H1 (cell line): ENCODE measurements around the gene PRPF4. TPM values are rescaled to one million over a fixed set of nuclear protein-coding genes. Genes with fewer than 3 reads are reported as not detected.

Source experiments
- CTCF ChIA-PET: fragments of 300-600 bp; sonication (Branson Sonifier 250); formaldehyde crosslinking; loops from one replicate; lab custom pipeline; 2021; ENCODE audit not compliant: partially characterized antibody; lab: Charles Lee
- POLR2A ChIA-PET: fragments of 300-600 bp; sonication (Branson Sonifier 250); formaldehyde crosslinking; loops from one replicate; lab custom pipeline; 2021; ENCODE audit warnings: inconsistent platforms; ENCODE audit not compliant: partially characterized antibody; lab: Charles Lee
- DNase-seq, 2 experiments: peaks; one replicate each; pipeline versions ENCODE4 v3.0.0 to v3.0.0-alpha.2; 2010 to 2022; ENCODE audit warnings: low spot score in 2 of 2, low read depth in 1 of 2, mixed read lengths in 1 of 2
- FAIRE-seq: peaks from 2 replicates; lab custom pipeline; 2011; peaks lifted over from hg19 to GRCh38; lab: Jason Lieb, UNC
- H2AFZ ChIP-seq: 2 replicates; pipeline ENCODE4 v1.8.1; 2012; ENCODE audit warnings: low read length, inconsistent platforms
- H2AK5ac ChIP-seq: 2 replicates; pipeline ENCODE4 v1.6.1; 2013; ENCODE audit warnings: low read depth, low read length
- H2BK120ac ChIP-seq: replicated peaks from 2 replicates; pipeline ENCODE3; 2013; ENCODE audit warnings: low read depth, low read length, inconsistent platforms
- H2BK12ac ChIP-seq: 2 replicates; pipeline ENCODE4 v1.6.1; 2013; ENCODE audit warnings: low read depth, low read length
- H2BK15ac ChIP-seq: 2 replicates; pipeline ENCODE4 v1.6.1; 2013; ENCODE audit warnings: low read length
- H2BK20ac ChIP-seq: 2 replicates; pipeline ENCODE4 v1.6.1; 2013; ENCODE audit warnings: low read length
- H2BK5ac ChIP-seq: 2 replicates; pipeline ENCODE4 v1.6.1; 2013; ENCODE audit warnings: low read depth, low read length
- H3K14ac ChIP-seq: 2 replicates; pipeline ENCODE4 v1.6.1; 2013; ENCODE audit warnings: inconsistent platforms; ENCODE audit not compliant: insufficient read length
- H3K18ac ChIP-seq: 2 replicates; pipeline ENCODE4 v1.6.1; 2013; ENCODE audit warnings: low read length; ENCODE audit errors: extremely low read depth
- H3K23ac ChIP-seq: 2 replicates; pipeline ENCODE4 v1.6.1; 2013; ENCODE audit warnings: inconsistent platforms; ENCODE audit not compliant: insufficient read length
- H3K23me2 ChIP-seq: 2 replicates; pipeline ENCODE4 v1.6.1; 2013; ENCODE audit warnings: low read depth, low read length
- H3K27ac ChIP-seq: 2 replicates; pipeline ENCODE4 v1.6.1; 2011; ENCODE audit warnings: low read depth, low read length, inconsistent platforms
- H3K27me3 ChIP-seq, 4 experiments: replicated peaks in 1 of 4; 1 replicate in 1 of 4; 2 replicates in 3 of 4; pipeline versions ENCODE4 v1.6.1 to v1.8.1; 2011 to 2013; ENCODE audit warnings: low read length in 3 of 4, mild to moderate bottlenecking in 3 of 4, inconsistent platforms in 2 of 4, mixed read lengths in 2 of 4, moderate library complexity in 1 of 4; ENCODE audit not compliant: control insufficient read depth in 3 of 4, insufficient read depth in 3 of 4; ENCODE audit errors: extremely low read depth in 1 of 4
- H3K36me3 ChIP-seq, 4 experiments: 2 replicates each; pipeline versions ENCODE4 v1.6.1 to v1.8.1; 2011 to 2013; ENCODE audit warnings: mild to moderate bottlenecking in 4 of 4, low read length in 3 of 4, moderate library complexity in 2 of 4, control low read depth in 1 of 4, inconsistent platforms in 1 of 4; ENCODE audit not compliant: insufficient read depth in 4 of 4, control insufficient read depth in 2 of 4
- H3K4ac ChIP-seq: replicated peaks from 2 replicates; pipeline ENCODE3; 2013; ENCODE audit warnings: low read length, low read depth, mixed read lengths, inconsistent platforms; ENCODE audit not compliant: insufficient read length
- H3K4me1 ChIP-seq, 4 experiments: replicated peaks in 1 of 4; 1 replicate in 1 of 4; 2 replicates in 3 of 4; pipeline versions ENCODE4 v1.6.1 to v1.8.1; 2011 to 2013; ENCODE audit warnings: low read length in 3 of 4, inconsistent platforms in 2 of 4, mixed read lengths in 1 of 4; ENCODE audit not compliant: insufficient read depth in 4 of 4, control insufficient read depth in 3 of 4
- H3K4me2 ChIP-seq, 2 experiments: 2 replicates each; pipeline versions ENCODE4 v1.6.1 to v1.8.1; 2011 to 2013; ENCODE audit warnings: low read depth in 2 of 2, low read length in 2 of 2, control low read depth in 1 of 2, inconsistent platforms in 1 of 2, mild to moderate bottlenecking in 1 of 2; ENCODE audit not compliant: insufficient read depth in 1 of 2
- H3K4me3 ChIP-seq, 4 experiments: fragments of 200-600, 300-600 bp in 1 of 4; sonication (generic), shearing (Covaris generic), sonication (Bioruptor Twin) in 1 of 4; 2 replicates each; pipeline versions ENCODE4 v1.5.1 to v1.8.1; 2011 to 2016; ENCODE audit warnings: low read length in 4 of 4, low read depth in 3 of 4, control low read depth in 2 of 4, inconsistent platforms in 2 of 4, mild to moderate bottlenecking in 2 of 4, mixed read lengths in 1 of 4, moderate library complexity in 1 of 4; ENCODE audit not compliant: insufficient read depth in 2 of 4; ENCODE audit errors: extremely low read depth in 1 of 4
- H3K56ac ChIP-seq: replicated peaks from 2 replicates; pipeline ENCODE3; 2013; ENCODE audit warnings: low read depth, mild to moderate bottlenecking, mixed read lengths, low read length, inconsistent platforms; ENCODE audit not compliant: insufficient read length
- H3K79me1 ChIP-seq: 2 replicates; pipeline ENCODE4 v1.6.1; 2013; ENCODE audit warnings: low read depth, low read length, control low read depth
- H3K79me2 ChIP-seq, 2 experiments: 2 replicates each; pipeline versions ENCODE4 v1.6.1 to v1.8.1; 2012 to 2013; ENCODE audit warnings: low read length in 2 of 2, mild to moderate bottlenecking in 2 of 2, inconsistent platforms in 1 of 2; ENCODE audit not compliant: insufficient read depth in 2 of 2, control insufficient read depth in 1 of 2
- H3K9ac ChIP-seq, 4 experiments: replicated peaks in 1 of 4; 1 replicate in 1 of 4; 2 replicates in 3 of 4; pipeline versions ENCODE4 v1.6.1 to v1.8.1; 2011 to 2013; ENCODE audit warnings: low read depth in 3 of 4, low read length in 3 of 4, control low read depth in 2 of 4, mild to moderate bottlenecking in 2 of 4, moderate library complexity in 2 of 4, inconsistent platforms in 1 of 4; ENCODE audit errors: extremely low read depth in 1 of 4
- H3K9me3 ChIP-seq, 2 experiments: 2 replicates each; pipeline versions ENCODE4 v1.6.1 to v1.8.1; 2012 to 2013; ENCODE audit warnings: mild to moderate bottlenecking in 2 of 2, moderate library complexity in 2 of 2, control low read depth in 1 of 2, inconsistent platforms in 1 of 2, low read depth in 1 of 2, low read length in 1 of 2, mixed read lengths in 1 of 2; ENCODE audit not compliant: insufficient read depth in 2 of 2
- H4K20me1 ChIP-seq, 2 experiments: replicated peaks in 1 of 2; 2 replicates each; pipeline versions ENCODE3 to v1.8.1; 2011 to 2013; ENCODE audit warnings: inconsistent platforms in 2 of 2, low read length in 2 of 2, mild to moderate bottlenecking in 1 of 2; ENCODE audit not compliant: insufficient read depth in 2 of 2, control insufficient read depth in 1 of 2
- H4K5ac ChIP-seq: 2 replicates; pipeline ENCODE4 v1.6.1; 2013; ENCODE audit warnings: low read length, low read depth, mixed read lengths, inconsistent platforms; ENCODE audit not compliant: insufficient read length
- H4K8ac ChIP-seq: 2 replicates; pipeline ENCODE4 v1.8.0; 2013; ENCODE audit warnings: mild to moderate bottlenecking, moderate library complexity, low read length, inconsistent platforms; ENCODE audit not compliant: insufficient read depth; ENCODE audit errors: extremely low read depth
- H4K91ac ChIP-seq: replicated peaks from 2 replicates; pipeline ENCODE3; 2013; ENCODE audit warnings: low read length, mixed read lengths, inconsistent platforms; ENCODE audit not compliant: insufficient read length
- CBX5 ChIP-seq: fragments of 300-800, 300-1000 bp; sonication (generic); IDR thresholded peaks from 2 replicates; pipeline ENCODE4 v1.7.1; 2016; ENCODE audit warnings: antibody characterized with exemption, low read length, low read depth
- CHD1 ChIP-seq: IDR thresholded peaks from 2 replicates; pipeline ENCODE4 v1.6.1; 2012; ENCODE audit warnings: low read depth, low read length, improper control_type of control experiment
- CREB1 ChIP-seq: IDR thresholded peaks from 2 replicates; pipeline ENCODE4 v1.6.1; 2012; ENCODE audit warnings: inconsistent platforms
- GABPA ChIP-seq: IDR thresholded peaks from 2 replicates; pipeline ENCODE4 v1.6.1; 2011; ENCODE audit warnings: mild to moderate bottlenecking, low read length, moderate library complexity, borderline replicate concordance; ENCODE audit not compliant: insufficient read depth
- HDAC6 ChIP-seq: IDR thresholded peaks from one replicate; pipeline ENCODE4 v1.7.1; 2012; ENCODE audit warnings: low read depth, mild to moderate bottlenecking, inconsistent platforms, low read length, moderate library complexity
- RAD21 ChIP-seq, 2 experiments: IDR thresholded peaks in 1 of 2; conservative IDR thresholded peaks in 1 of 2; 2 replicates each; pipeline ENCODE4 v1.6.1; 2011; ENCODE audit warnings: low read depth in 2 of 2, low read length in 2 of 2, improper control_type of control experiment in 1 of 2, inconsistent platforms in 1 of 2, mild to moderate bottlenecking in 1 of 2, moderate library complexity in 1 of 2
- SAP30 ChIP-seq: fragments of 300-600 bp; sonication (generic); IDR thresholded peaks from 2 replicates; pipeline ENCODE4 v1.7.1; 2012; ENCODE audit warnings: low read length, moderate library complexity, mild to moderate bottlenecking, inconsistent platforms; ENCODE audit not compliant: insufficient read depth, insufficient replicate concordance
- SIX5 ChIP-seq: IDR thresholded peaks from 2 replicates; pipeline ENCODE4 v1.6.1; 2011; ENCODE audit warnings: mild to moderate bottlenecking, low read depth, low read length
- SP4 ChIP-seq: IDR thresholded peaks from 2 replicates; pipeline ENCODE4 v1.6.1; 2012; ENCODE audit warnings: low read length, inconsistent platforms
- TBP ChIP-seq: IDR thresholded peaks from 2 replicates; pipeline ENCODE4 v1.6.1; 2011; ENCODE audit warnings: low read depth, low read length, improper control_type of control experiment
- ZNF274 ChIP-seq: IDR thresholded peaks from 2 replicates; pipeline ENCODE4 v1.7.0; 2012; ENCODE audit warnings: low read length, borderline replicate concordance; ENCODE audit errors: extremely low read depth
- WGBS, 2 experiments: shearing (Covaris generic) in 1 of 2; methylation state at CpG; one replicate each; pipeline versions ENCODE4 v1.1.6 to v1.1.7; 2013 to 2015; ENCODE audit warnings: low lambda C conversion rate in 2 of 2, mixed read lengths in 2 of 2, inconsistent platforms in 1 of 2, low coverage in 1 of 2, missing lambda C conversion rate in 1 of 2; ENCODE audit not compliant: insufficient replicate concordance in 2 of 2, insufficient coverage in 1 of 2, insufficient read length in 1 of 2; ENCODE audit errors: extremely low coverage in 1 of 2, missing lambda C conversion rate in 1 of 2; 5-methylcytosine and 5-hydroxymethylcytosine counted together
- polyA plus RNA-seq, 7 experiments: library from polyadenylated mRNA; depleted of rRNA in 3 of 7; stranded (reverse) in 5 of 7; unstranded in 2 of 7; fragments of >200 nt in 5 of 7; fragments of 200-250 nt in 2 of 7; gene quantifications; 1 replicate in 5 of 7; 2 replicates in 1 of 7; 4 replicates in 1 of 7; pipeline versions ENCODE4 v1.2.1 to v1.2.3, GENCODE V29; 2011 to 2013; ENCODE audit warnings: missing spikeins in 2 of 7, mixed read lengths in 2 of 7
- total RNA-seq: library from RNA; stranded (reverse); fragmentation: NEBNext Ultra II Directional; extraction: Animal tissue kit (Norgen Biotek cat#: 25700); gene quantifications from 2 replicates; pipeline ENCODE4 v1.2.1, GENCODE V29; 2021
- TF ChIP-seq, protein P1 (sequence below), 3 experiments: IDR thresholded peaks; 1 replicate in 2 of 3; 2 replicates in 1 of 3; pipeline versions ENCODE4 v1.5.1 to v1.6.1; 2011; ENCODE audit warnings: low read length in 3 of 3, mild to moderate bottlenecking in 3 of 3, inconsistent platforms in 2 of 3, low read depth in 1 of 3, moderate library complexity in 1 of 3; ENCODE audit not compliant: insufficient read depth in 1 of 3; ENCODE audit errors: control extremely low read depth in 1 of 3

PRPF4 gene
- total and polyA plus RNA-seq, 2 of the 8 experiments (the other 6 are each of a cell fraction or from before 2014, with no cell fraction given): 15.2 to 33.4 TPM

DNA sequence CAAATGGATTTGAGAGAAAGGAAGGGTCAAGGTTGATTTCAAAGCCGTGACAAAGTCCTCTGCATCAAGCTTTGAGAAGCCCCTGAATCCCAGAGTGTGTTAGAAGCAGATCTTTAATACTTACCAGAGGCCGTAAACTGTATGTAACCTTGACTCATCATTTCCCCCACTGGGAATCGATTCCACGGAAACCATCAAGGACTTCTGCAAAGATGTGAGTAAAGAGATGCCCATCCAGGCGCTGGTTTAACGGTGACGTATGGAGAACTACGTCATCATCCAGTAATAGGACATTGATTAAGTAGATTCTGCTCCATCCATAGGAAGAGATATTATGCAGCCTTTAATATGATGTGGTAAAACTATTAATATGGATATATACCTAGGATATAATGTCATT is 26.1 kb downstream of the PRPF4 start:
- POLR2A ChIA-PET: interaction anchor here (1.6 kb wide), 1 partner anchor 108 kb away, joined by 7 read pairs; the partner anchor contains the start of genes C9orf43 and POLE3
- TF ChIP-seq SAP30: no peak
- no peak for TF ChIP-seq CBX5
- no peak for TF ChIP-seq RAD21 (IDR thresholded peaks at IDR 0.05 in 1 of 2, conservative IDR thresholded peaks at IDR 0.05 in 1 of 2; ENCODE audit: low read depth in 2 of 2, low read length in 2 of 2)
- TF ChIP-seq TBP: no peak
- TF ChIP-seq SIX5: no peak
- TF ChIP-seq, protein P1, sequence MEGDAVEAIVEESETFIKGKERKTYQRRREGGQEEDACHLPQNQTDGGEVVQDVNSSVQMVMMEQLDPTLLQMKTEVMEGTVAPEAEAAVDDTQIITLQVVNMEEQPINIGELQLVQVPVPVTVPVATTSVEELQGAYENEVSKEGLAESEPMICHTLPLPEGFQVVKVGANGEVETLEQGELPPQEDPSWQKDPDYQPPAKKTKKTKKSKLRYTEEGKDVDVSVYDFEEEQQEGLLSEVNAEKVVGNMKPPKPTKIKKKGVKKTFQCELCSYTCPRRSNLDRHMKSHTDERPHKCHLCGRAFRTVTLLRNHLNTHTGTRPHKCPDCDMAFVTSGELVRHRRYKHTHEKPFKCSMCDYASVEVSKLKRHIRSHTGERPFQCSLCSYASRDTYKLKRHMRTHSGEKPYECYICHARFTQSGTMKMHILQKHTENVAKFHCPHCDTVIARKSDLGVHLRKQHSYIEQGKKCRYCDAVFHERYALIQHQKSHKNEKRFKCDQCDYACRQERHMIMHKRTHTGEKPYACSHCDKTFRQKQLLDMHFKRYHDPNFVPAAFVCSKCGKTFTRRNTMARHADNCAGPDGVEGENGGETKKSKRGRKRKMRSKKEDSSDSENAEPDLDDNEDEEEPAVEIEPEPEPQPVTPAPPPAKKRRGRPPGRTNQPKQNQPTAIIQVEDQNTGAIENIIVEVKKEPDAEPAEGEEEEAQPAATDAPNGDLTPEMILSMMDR (IDR thresholded peaks at IDR 0.05; ENCODE audit: control extremely low read depth in 1 of 3, insufficient read depth in 1 of 3, low read depth in 1 of 3, low read length in 3 of 3): no peak
- TF ChIP-seq ZNF274: no peak
- no peak for TF ChIP-seq SP4
- TF ChIP-seq CHD1: no peak
- TF ChIP-seq CREB1: no peak
- TF ChIP-seq HDAC6: no peak
- TF ChIP-seq GABPA: no peak

More for the DNA sequence above, 26.1 kb downstream of the PRPF4 start:
- H2BK120ac ChIP-seq: no peak overlapping the region
- no peak overlapping the region for H2AK5ac ChIP-seq
- no peak overlapping the region for H3K4me2 ChIP-seq
- WGBS, 2 experiments: 91% methylated on average over 8 of the region's 8 CpGs; no CpG with 5 or more reads in 1 of the 2 experiments
- H3K4ac ChIP-seq: no peak overlapping the region
- H3K14ac ChIP-seq: no peak overlapping the region
- H3K18ac ChIP-seq: no peak overlapping the region
- no peak overlapping the region for H3K56ac ChIP-seq
- no peaks in the 10 kb centered on the region for H3K23me2 ChIP-seq
- H4K20me1 ChIP-seq: no peaks in the 10 kb centered on the region
- H2BK12ac ChIP-seq: no peak overlapping the region
- no peaks in the 10 kb centered on the region for H3K9me3 ChIP-seq
- CTCF ChIA-PET: no interaction called here
- no peak overlapping the region for H2BK20ac ChIP-seq
- H3K4me3 ChIP-seq: no peak overlapping the region
- H3K36me3 ChIP-seq: no peaks in the 10 kb centered on the region
- no peak overlapping the region for H2BK5ac ChIP-seq
- no peaks in the 10 kb centered on the region for H3K79me1 ChIP-seq
- H3K4me1 ChIP-seq: 0 out of 7 replicates have a peak, but pooled peaks cover 0 to 4% (median 0%) of the 10 kb centered on the region in 4 experiments
- no peak overlapping the region for H3K27ac ChIP-seq
- H4K91ac ChIP-seq: no peak overlapping the region
- FAIRE-seq (no peak), DNase-seq (no peak)
- H3K9ac ChIP-seq: no peak overlapping the region
- no peak overlapping the region for H2BK15ac ChIP-seq
- H3K23ac ChIP-seq: no peak overlapping the region
- H2AFZ ChIP-seq: no peak overlapping the region
- H3K79me2 ChIP-seq: no peaks in the 10 kb centered on the region
- H4K8ac ChIP-seq: no peak overlapping the region
- no peak overlapping the region for H4K5ac ChIP-seq
- peaks cover 0 to 2% (median 0%) of the 10 kb centered on the region in 4 experiments; a peak in 1 of 7 replicates for H3K27me3 ChIP-seq
